ENCODE data around the gene CBFB.

DNA sequence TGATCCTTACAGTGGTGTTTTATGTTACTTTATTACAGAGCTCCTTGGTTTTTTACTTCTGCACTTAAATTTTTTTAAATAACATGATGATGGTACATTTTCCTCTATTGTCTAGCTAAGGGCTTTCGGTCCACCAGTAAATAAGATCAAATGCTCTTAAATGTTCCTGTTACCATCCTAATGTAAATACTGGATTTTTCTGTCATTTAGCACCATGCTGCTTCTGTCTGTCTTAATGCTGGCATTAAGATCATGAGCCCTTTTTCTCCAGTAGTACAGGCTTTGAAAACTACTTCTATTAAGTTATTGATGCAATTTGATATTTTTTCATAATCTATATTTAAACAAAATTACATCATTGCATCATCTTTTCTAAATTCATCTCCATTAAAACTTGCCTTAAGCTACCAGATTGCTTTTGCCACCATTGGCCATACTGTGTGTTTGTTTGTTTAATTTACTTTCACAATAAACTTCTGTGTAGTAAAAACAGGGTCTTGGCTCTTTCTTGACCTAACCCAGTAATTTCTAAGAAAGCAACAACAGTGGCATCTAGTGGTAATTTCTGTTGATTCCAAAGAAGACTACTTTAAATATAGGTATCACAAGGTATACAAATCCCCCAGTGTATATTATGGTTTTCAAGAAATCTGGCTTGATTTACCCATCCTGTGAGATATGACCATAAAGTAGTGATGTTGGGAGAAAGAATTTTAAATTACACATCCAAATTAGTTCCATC lies 71.8 kb downstream of the CBFB start:
- TF ChIP-seq, protein P1, sequence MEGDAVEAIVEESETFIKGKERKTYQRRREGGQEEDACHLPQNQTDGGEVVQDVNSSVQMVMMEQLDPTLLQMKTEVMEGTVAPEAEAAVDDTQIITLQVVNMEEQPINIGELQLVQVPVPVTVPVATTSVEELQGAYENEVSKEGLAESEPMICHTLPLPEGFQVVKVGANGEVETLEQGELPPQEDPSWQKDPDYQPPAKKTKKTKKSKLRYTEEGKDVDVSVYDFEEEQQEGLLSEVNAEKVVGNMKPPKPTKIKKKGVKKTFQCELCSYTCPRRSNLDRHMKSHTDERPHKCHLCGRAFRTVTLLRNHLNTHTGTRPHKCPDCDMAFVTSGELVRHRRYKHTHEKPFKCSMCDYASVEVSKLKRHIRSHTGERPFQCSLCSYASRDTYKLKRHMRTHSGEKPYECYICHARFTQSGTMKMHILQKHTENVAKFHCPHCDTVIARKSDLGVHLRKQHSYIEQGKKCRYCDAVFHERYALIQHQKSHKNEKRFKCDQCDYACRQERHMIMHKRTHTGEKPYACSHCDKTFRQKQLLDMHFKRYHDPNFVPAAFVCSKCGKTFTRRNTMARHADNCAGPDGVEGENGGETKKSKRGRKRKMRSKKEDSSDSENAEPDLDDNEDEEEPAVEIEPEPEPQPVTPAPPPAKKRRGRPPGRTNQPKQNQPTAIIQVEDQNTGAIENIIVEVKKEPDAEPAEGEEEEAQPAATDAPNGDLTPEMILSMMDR (IDR thresholded peaks at IDR 0.05) = peak in 3 of 4 donors; percentile 26 to 32 (median 29)
- TF ChIP-seq POLR2A (IDR thresholded peaks at IDR 0.05) = no peak

Measured in right lobe of liver (tissue), 4 donors.